Endothelial cell (in vitro differentiated cells): Measurements from ENCODE around the gene WAPL. TPM values are rescaled to one million over a fixed set of nuclear protein-coding genes. Genes with fewer than 3 reads are reported as not detected.

Experiments
- DNase-seq: peaks from one replicate; pipeline ENCODE4 v3.0.0; 2021; ENCODE audit warnings: low spot score
- H3K27ac Mint-ChIP-seq: one replicate; pipeline ENCODE4 v1.8.0; 2021; ENCODE audit warnings: mixed read lengths, inconsistent platforms; ENCODE audit not compliant: unreplicated experiment
- H3K27me3 Mint-ChIP-seq: one replicate; pipeline ENCODE4 v1.8.0; 2021; ENCODE audit warnings: mild to moderate bottlenecking, moderate library complexity, mixed read lengths, inconsistent platforms; ENCODE audit not compliant: unreplicated experiment
- H3K36me3 Mint-ChIP-seq: one replicate; pipeline ENCODE4 v1.8.0; 2021; ENCODE audit warnings: mild to moderate bottlenecking, low read depth, mixed read lengths, inconsistent platforms; ENCODE audit not compliant: unreplicated experiment
- H3K4me1 Mint-ChIP-seq: one replicate; pipeline ENCODE4 v1.8.0; 2021; ENCODE audit warnings: mild to moderate bottlenecking, mixed read lengths, inconsistent platforms; ENCODE audit not compliant: unreplicated experiment
- H3K4me3 Mint-ChIP-seq: one replicate; pipeline ENCODE4 v1.8.0; 2021; ENCODE audit warnings: mild to moderate bottlenecking, mixed read lengths, inconsistent platforms; ENCODE audit not compliant: unreplicated experiment
- H3K9me3 Mint-ChIP-seq: one replicate; pipeline ENCODE4 v1.8.0; 2021; ENCODE audit warnings: mixed read lengths, inconsistent platforms; ENCODE audit not compliant: unreplicated experiment
- total RNA-seq: library from RNA; stranded (reverse); fragmentation: NEBNext Ultra II Directional; extraction: Animal tissue kit (Norgen Biotek cat#: 25700); gene quantifications from one replicate; pipeline ENCODE4 v1.2.1, GENCODE V29; 2021; ENCODE audit not compliant: unreplicated experiment
- TF ChIP-seq, protein P1 (sequence below): fragments of 200-600 bp; sonication (generic); IDR thresholded peaks from one replicate; pipeline ENCODE4 v1.5.0; 2021; ENCODE audit warnings: antibody characterized with exemption; ENCODE audit not compliant: unreplicated experiment

The WAPL gene
- total RNA-seq, 1 donor from 2014 or later = 41.8 TPM

DNA sequence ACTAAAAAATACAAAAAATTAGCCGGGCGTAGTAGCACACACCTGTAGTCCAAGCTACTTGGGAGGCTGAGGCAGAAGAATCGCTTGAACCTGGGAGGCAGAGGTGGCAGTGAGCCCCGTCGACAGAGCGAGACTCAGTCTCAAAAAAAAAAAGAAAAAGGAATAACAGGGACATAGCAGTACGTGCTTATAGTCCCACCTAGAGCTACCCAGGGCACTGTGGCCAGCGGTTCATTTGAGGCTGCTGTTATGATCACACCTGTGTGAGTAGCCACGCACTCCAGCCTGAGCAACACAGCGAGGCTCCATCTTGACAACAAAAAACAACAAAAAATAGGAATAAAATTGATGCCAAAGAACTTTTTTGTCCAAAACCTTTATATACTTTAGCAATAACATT, 17.1 kb downstream of the WAPL start:
- Mint-ChIP-seq H3K4me1 (peaks cover 6% of the 10 kb centered on the region), H3K9me3 (no peaks in the 10 kb centered on the region), H3K4me3 (no peak overlapping the region), H3K36me3 (peaks cover 9% of the 10 kb centered on the region), H3K27ac (no peak overlapping the region), H3K27me3 (peaks cover 3% of the 10 kb centered on the region)
- TF ChIP-seq, protein P1, sequence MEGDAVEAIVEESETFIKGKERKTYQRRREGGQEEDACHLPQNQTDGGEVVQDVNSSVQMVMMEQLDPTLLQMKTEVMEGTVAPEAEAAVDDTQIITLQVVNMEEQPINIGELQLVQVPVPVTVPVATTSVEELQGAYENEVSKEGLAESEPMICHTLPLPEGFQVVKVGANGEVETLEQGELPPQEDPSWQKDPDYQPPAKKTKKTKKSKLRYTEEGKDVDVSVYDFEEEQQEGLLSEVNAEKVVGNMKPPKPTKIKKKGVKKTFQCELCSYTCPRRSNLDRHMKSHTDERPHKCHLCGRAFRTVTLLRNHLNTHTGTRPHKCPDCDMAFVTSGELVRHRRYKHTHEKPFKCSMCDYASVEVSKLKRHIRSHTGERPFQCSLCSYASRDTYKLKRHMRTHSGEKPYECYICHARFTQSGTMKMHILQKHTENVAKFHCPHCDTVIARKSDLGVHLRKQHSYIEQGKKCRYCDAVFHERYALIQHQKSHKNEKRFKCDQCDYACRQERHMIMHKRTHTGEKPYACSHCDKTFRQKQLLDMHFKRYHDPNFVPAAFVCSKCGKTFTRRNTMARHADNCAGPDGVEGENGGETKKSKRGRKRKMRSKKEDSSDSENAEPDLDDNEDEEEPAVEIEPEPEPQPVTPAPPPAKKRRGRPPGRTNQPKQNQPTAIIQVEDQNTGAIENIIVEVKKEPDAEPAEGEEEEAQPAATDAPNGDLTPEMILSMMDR = no peak
- DNase-seq = no peak

DNA sequence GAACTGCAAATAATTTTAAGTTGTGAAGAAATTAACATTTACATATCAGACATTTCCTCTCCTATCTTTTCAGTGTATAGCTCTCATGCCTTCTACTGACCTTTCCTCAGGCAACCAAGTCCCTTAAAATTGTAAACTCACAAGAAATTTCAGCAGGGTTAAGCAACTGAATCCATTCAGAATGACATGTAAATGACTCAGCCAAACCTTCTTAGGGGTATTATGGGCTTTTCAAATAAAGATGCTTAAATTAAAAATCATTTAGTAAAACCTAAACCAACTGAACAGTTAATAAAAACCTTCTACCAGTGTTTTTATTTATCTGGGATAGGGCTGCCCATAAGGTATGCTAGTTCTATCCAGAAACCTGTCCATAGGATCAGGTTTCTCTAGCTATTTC, 20.7 kb downstream of the WAPL start:
- Mint-ChIP-seq H3K27ac (no peak overlapping the region), H3K4me3 (no peak overlapping the region), H3K27me3 (peaks cover 3% of the 10 kb centered on the region), H3K9me3 (no peaks in the 10 kb centered on the region), H3K4me1 (no peaks in the 10 kb centered on the region), H3K36me3 (peaks cover 18% of the 10 kb centered on the region)
- no peak for DNase-seq
- TF ChIP-seq, protein P1 = no peak

DNA sequence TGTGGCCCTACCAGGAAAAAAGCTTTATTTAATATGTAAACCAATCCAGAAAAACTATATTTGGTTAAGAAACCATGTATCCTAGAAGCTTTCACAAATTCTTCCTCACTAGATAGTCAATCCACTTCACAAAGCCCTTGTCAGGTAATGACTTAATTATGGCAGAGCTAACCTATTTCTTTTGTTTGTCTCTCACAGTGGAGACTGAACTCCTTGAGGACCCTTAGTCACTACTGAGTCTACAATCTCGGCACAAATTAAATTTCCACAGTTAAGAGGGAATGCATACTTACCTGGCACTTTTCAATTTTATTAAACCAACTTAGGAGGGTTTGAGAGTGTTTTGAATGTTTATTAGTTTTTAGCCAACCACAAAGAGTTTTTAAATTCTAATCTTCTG, 23.0 kb downstream of the WAPL start:
- no peak for DNase-seq
- Mint-ChIP-seq H3K27ac (no peak overlapping the region), H3K9me3 (no peaks in the 10 kb centered on the region), H3K4me1 (no peaks in the 10 kb centered on the region), H3K36me3 (peaks cover 23% of the 10 kb centered on the region), H3K4me3 (no peak overlapping the region), H3K27me3 (peaks cover 3% of the 10 kb centered on the region)
- TF ChIP-seq, protein P1 = no peak

DNA sequence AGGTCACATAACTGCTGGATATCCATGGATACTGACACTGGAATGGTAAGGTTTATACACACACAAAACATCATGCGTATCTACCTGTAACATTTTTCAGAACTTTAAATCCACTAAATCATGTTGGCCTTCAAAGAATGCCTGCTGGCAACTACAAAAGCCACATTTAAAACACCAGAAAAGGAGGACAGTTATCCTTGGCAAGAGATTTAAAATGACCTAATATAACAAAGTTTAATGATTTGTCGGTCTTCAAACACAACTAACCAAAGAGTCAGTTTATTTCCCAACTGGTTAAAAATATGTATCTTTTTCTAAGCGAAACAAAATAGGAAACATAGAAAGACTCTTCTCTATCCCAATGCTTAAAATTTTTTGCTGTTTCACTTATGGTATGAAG, 24.0 kb downstream of the WAPL start:
- no peak for DNase-seq
- Mint-ChIP-seq H3K27me3 (peaks cover 3% of the 10 kb centered on the region), H3K36me3 (peaks cover 21% of the 10 kb centered on the region), H3K27ac (no peak overlapping the region), H3K9me3 (no peaks in the 10 kb centered on the region), H3K4me1 (no peaks in the 10 kb centered on the region), H3K4me3 (no peak overlapping the region)
- TF ChIP-seq, protein P1 = no peak

DNA sequence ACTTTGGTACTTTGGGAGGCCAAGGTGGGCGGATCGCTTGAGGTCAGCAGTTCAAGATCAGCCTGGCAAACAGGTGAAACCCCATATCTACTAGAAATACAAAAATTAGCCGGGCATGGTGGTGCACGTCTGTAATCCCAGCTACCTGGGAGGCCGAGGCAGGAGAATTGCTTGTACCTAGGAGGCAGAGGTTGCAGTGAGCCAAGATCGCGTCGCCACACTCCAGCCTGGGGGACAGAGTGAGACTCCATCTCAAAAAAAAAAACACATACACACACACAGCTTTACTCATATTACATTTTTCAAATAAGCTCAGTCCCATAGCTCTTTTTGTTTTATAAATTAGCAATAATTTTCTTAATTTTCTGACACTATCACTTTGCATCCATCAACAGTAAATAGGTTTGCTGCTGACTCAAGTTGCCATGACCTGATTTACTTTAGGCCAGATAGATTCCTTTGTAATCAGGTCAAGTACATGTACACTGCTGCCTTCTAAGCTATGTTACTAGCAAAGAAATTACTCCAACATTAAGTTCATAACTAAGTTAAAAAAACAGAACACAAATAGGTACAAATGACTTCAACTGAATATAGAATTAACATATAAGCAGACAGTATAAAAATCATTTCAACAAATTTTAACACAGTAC, 31.5 kb downstream of the WAPL start:
- no peak for DNase-seq
- H3K27me3 Mint-ChIP-seq = no peaks in the 10 kb centered on the region
- H3K36me3 Mint-ChIP-seq = peaks cover 13% of the 10 kb centered on the region
- no peaks in the 10 kb centered on the region for H3K9me3 Mint-ChIP-seq
- TF ChIP-seq, protein P1 = no peak
- H3K27ac Mint-ChIP-seq = no peak overlapping the region
- H3K4me3 Mint-ChIP-seq = no peak overlapping the region
- H3K4me1 Mint-ChIP-seq = no peaks in the 10 kb centered on the region
